Body of pancreas (tissue), 4 donors: Measurements from ENCODE around the gene OR8H3.

Experiments used
- CTCF ChIP-seq, 7 experiments: fragments of 450-650 bp in 4 of 7; fragments of 200-600 bp in 3 of 7; sonication (generic) in 3 of 7; IDR thresholded peaks; one replicate each; pipeline ENCODE4 v1.5.1; 2016 to 2019; ENCODE audit warnings: antibody characterized with exemption in 7 of 7
- POLR2A ChIP-seq, 3 donors: fragments of 450-650 bp; IDR thresholded peaks; one replicate each; pipeline ENCODE4 v1.6.1; 2016; ENCODE audit warnings: antibody characterized with exemption in 3 of 3, mild to moderate bottlenecking in 2 of 3

DNA sequence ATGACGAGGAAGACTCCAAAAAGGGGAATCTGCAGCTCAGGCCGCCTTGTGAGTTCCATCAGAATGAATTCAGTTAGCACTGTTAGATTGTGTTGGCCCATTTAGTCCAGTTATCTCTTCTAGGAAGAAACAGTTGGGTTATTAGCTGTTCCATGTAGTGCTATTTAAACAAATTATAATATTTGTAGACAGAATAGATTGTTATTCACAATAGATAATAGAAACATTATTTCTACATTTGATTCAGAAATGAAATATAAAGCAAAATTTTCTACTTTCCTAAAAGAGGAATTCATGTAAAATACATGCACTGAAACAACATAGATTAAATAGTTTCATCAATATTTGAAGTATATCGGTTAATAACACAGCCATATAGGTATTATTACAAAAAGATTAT lies 38.0 kb downstream of the OR8H3 start, which contains the start of gene OR8K5:
- TF ChIP-seq CTCF (IDR thresholded peaks at IDR 0.05) (no peak), POLR2A (IDR thresholded peaks at IDR 0.05) (no peak)
